Skeletal muscle tissue (tissue), 4 donors: ENCODE data around the gene ATRIP. TPM values are rescaled to one million over a fixed set of nuclear protein-coding genes. Genes with fewer than 3 reads are reported as not detected.

Source experiments
- H3K27ac ChIP-seq: one replicate; pipeline ENCODE4 v1.7.0; 2013; ENCODE audit warnings: mild to moderate bottlenecking, low read depth, low read length, inconsistent platforms
- H3K27me3 ChIP-seq, 3 donors: one replicate each; pipeline ENCODE4 v1.7.0; 2013; ENCODE audit warnings: low read length in 3 of 3; ENCODE audit not compliant: control insufficient read depth in 3 of 3, insufficient read depth in 3 of 3
- H3K36me3 ChIP-seq, 3 donors: one replicate each; pipeline ENCODE4 v1.7.0; 2013; ENCODE audit warnings: low read length in 3 of 3; ENCODE audit not compliant: control insufficient read depth in 3 of 3, insufficient read depth in 3 of 3
- H3K4me1 ChIP-seq, 3 donors: one replicate each; pipeline ENCODE4 v1.7.0; 2013; ENCODE audit warnings: low read length in 3 of 3, mild to moderate bottlenecking in 3 of 3; ENCODE audit not compliant: control insufficient read depth in 3 of 3, insufficient read depth in 3 of 3
- H3K4me3 ChIP-seq, 3 donors: one replicate each; pipeline ENCODE4 v1.7.0; 2013; ENCODE audit warnings: low read length in 3 of 3
- H3K9ac ChIP-seq, 3 donors: one replicate each; pipeline ENCODE4 v1.7.0; 2013; ENCODE audit warnings: low read length in 3 of 3, mild to moderate bottlenecking in 3 of 3, moderate library complexity in 2 of 3, low read depth in 1 of 3
- H3K9me3 ChIP-seq, 3 donors: one replicate each; pipeline ENCODE4 v1.7.0; 2013; ENCODE audit warnings: low read length in 3 of 3; ENCODE audit not compliant: control insufficient read depth in 3 of 3
- total RNA-seq: library from RNA; depleted of rRNA; stranded (reverse); fragments of >200 nt; gene quantifications from one replicate; pipeline ENCODE4 v1.2.3, GENCODE V29; 2014
- donor health status: Osteomylitis.

ATRIP gene
- total RNA-seq, 1 donor from 2014 or later, result 4.7 TPM

- Histone ChIP-seq H3K36me3 (no peaks in the 10 kb centered on the region), H3K9me3 (no peaks in the 10 kb centered on the region), H3K4me1 (peaks cover 22 to 35% (median 27%) of the 10 kb centered on the region in 3 donors), H3K27ac (no peak overlapping the region), H3K9ac (peak overlapping the region in 1 of 3 donors; percentile 54), H3K27me3 (no peaks in the 10 kb centered on the region), H3K4me3 (no peak overlapping the region)
These were observed 60.9 kb downstream of the ATRIP start for GRCh38 chr3:48507256-48508061.

- peaks cover 3 to 9% (median 6%) of the 10 kb centered on the region in 3 donors for H3K4me1 ChIP-seq
- H3K4me3 ChIP-seq, result no peak overlapping the region
- H3K9ac ChIP-seq, result no peak overlapping the region
- no peaks in the 10 kb centered on the region for H3K36me3 ChIP-seq
- no peaks in the 10 kb centered on the region for H3K27me3 ChIP-seq
- no peak overlapping the region for H3K27ac ChIP-seq
- no peaks in the 10 kb centered on the region for H3K9me3 ChIP-seq
These were observed 65.0 kb downstream of the ATRIP start for GRCh38 chr3:48511551-48511950.

GRCh38 chr3:48514431-48515227 lies 68.1 kb downstream of the ATRIP start:
- no peaks in the 10 kb centered on the region for H3K4me1 ChIP-seq
- no peaks in the 10 kb centered on the region for H3K36me3 ChIP-seq
- no peaks in the 10 kb centered on the region for H3K27me3 ChIP-seq
- H3K9ac ChIP-seq, result no peak overlapping the region
- no peaks in the 10 kb centered on the region for H3K9me3 ChIP-seq
- H3K27ac ChIP-seq, result no peak overlapping the region
- no peak overlapping the region for H3K4me3 ChIP-seq

Other genes with a start within 250 kb of the ATRIP start
- not detected for gene CAMP, start 223.2 kb upstream of the ATRIP start, total RNA-seq
- gene ZNF589, start 205.6 kb upstream of the ATRIP start, total RNA-seq, result 4.7 TPM
- gene NME6, start 145.4 kb upstream of the ATRIP start, total RNA-seq, result 18.8 TPM
- gene SPINK8, start 113.1 kb upstream of the ATRIP start, total RNA-seq, result not detected
- 0.52 TPM for gene FBXW12, start 74.5 kb upstream of the ATRIP start, total RNA-seq
- gene PLXNB1, start 16.7 kb upstream of the ATRIP start, total RNA-seq, result 11.5 TPM
- gene CCDC51, start 6.6 kb upstream of the ATRIP start, total RNA-seq, result 9.9 TPM
- gene TMA7, start 6.5 kb upstream of the ATRIP start, total RNA-seq, result 157 TPM
- gene SHISA5, start 57.4 kb downstream of the ATRIP start, total RNA-seq, result 32.4 TPM
- gene PFKFB4, start 110.1 kb downstream of the ATRIP start, total RNA-seq, result 8.4 TPM
- gene UCN2, start 117.0 kb downstream of the ATRIP start, total RNA-seq, result not detected
- 2.1 TPM for gene COL7A1, start 148.6 kb downstream of the ATRIP start, total RNA-seq
- gene UQCRC1, start 162.9 kb downstream of the ATRIP start, total RNA-seq, result 182 TPM
- gene TMEM89, start 175.0 kb downstream of the ATRIP start, total RNA-seq, result not detected
- gene SLC26A6, start 188.7 kb downstream of the ATRIP start, total RNA-seq, result 9.4 TPM
- gene CELSR3, start 216.1 kb downstream of the ATRIP start, total RNA-seq, result under 0.01 TPM
- gene NCKIPSD, start 239.2 kb downstream of the ATRIP start, total RNA-seq, result 3.1 TPM